Activated T-cell treated with anti-CD3 and anti-CD28 coated beads, Interleukin-2, amount 50 U/mL, for 4 hours (primary cell): Measurements from ENCODE around the gene DRAXIN. TPM values are rescaled to one million over a fixed set of nuclear protein-coding genes. Genes with fewer than 3 reads are reported as not detected.
A peak's percentile ranks its signal among the peaks of the same experiment; 100 is the strongest.

Experiments used
- ATAC-seq, 2 donors: fragments of 200-7000 bp; cut with Tn5 transposase; one replicate each; pipeline ENCODE4 v1.10.0; 2021
- DNase-seq: peaks from one replicate; pipeline ENCODE4 v3.0.0-alpha.2; 2020
- H3K27me3 Mint-ChIP-seq: one replicate; pipeline ENCODE4 v1.8.0; 2021; ENCODE audit warnings: low read depth, mixed read lengths
- H3K36me3 Mint-ChIP-seq: one replicate; pipeline ENCODE4 v1.8.0; 2022; ENCODE audit warnings: mixed read lengths; ENCODE audit not compliant: insufficient read depth
- H3K4me1 Mint-ChIP-seq: one replicate; pipeline ENCODE4 v1.8.0; 2021; ENCODE audit warnings: low read depth, mixed read lengths
- H3K4me3 Mint-ChIP-seq: one replicate; pipeline ENCODE4 v1.8.0; 2021; ENCODE audit warnings: mild to moderate bottlenecking, moderate library complexity, mixed read lengths
- H3K9me3 Mint-ChIP-seq: one replicate; pipeline ENCODE4 v1.8.0; 2021; ENCODE audit warnings: mixed read lengths
- total RNA-seq, 3 donors: library from RNA; stranded (reverse); gene quantifications; one replicate each; pipeline ENCODE4 v1.2.1, GENCODE V29; 2021

DRAXIN gene
- total RNA-seq, 3 donors from 2014 or later: 0.03 to 0.08 (median 0.05) TPM

GRCh38 chr1:11688506-11688905, 3.0 kb upstream of the DRAXIN start:
- Mint-ChIP-seq H3K36me3 (no peaks in the 10 kb centered on the region), H3K27me3 (peaks cover 48% of the 10 kb centered on the region), H3K4me3 (no peak overlapping the region), H3K9me3 (no peaks in the 10 kb centered on the region), H3K4me1 (peaks cover 22% of the 10 kb centered on the region)
- DNase-seq: no peak
- no peak for ATAC-seq

GRCh38 chr1:11690397-11691301, 861 bp upstream of the DRAXIN start:
- no peaks in the 10 kb centered on the region for H3K9me3 Mint-ChIP-seq
- peaks cover 25% of the 10 kb centered on the region for H3K4me1 Mint-ChIP-seq
- no peak for ATAC-seq
- peaks cover 56% of the 10 kb centered on the region for H3K27me3 Mint-ChIP-seq
- H3K4me3 Mint-ChIP-seq: peak overlapping the region; percentile 34
- DNase-seq: no peak
- no peaks in the 10 kb centered on the region for H3K36me3 Mint-ChIP-seq

- Mint-ChIP-seq H3K27me3 (peaks cover 53% of the 10 kb centered on the region), H3K4me1 (peaks cover 25% of the 10 kb centered on the region), H3K36me3 (no peaks in the 10 kb centered on the region), H3K4me3 (peak overlapping the region; percentile 63), H3K9me3 (no peaks in the 10 kb centered on the region)
- no peak for ATAC-seq
- no peak for DNase-seq
Measured at GRCh38 chr1:11691928-11692711, 610 bp downstream of the DRAXIN start.

- no peaks in the 10 kb centered on the region for H3K36me3 Mint-ChIP-seq
- peak; percentile 16 for DNase-seq
- H3K4me1 Mint-ChIP-seq: peaks cover 25% of the 10 kb centered on the region
- H3K9me3 Mint-ChIP-seq: no peaks in the 10 kb centered on the region
- H3K4me3 Mint-ChIP-seq: peak overlapping the region; percentile 55
- peaks cover 43% of the 10 kb centered on the region for H3K27me3 Mint-ChIP-seq
- peak; percentile 73 to 74 for ATAC-seq
Measured at GRCh38 chr1:11693024-11693590, 1.6 kb downstream of the DRAXIN start.

- H3K27me3 Mint-ChIP-seq: peaks cover 35% of the 10 kb centered on the region
- DNase-seq: no peak
- no peaks in the 10 kb centered on the region for H3K9me3 Mint-ChIP-seq
- H3K36me3 Mint-ChIP-seq: no peaks in the 10 kb centered on the region
- no peak overlapping the region for H3K4me3 Mint-ChIP-seq
- no peak for ATAC-seq
- H3K4me1 Mint-ChIP-seq: peaks cover 25% of the 10 kb centered on the region
Measured at GRCh38 chr1:11693917-11694316, 2.4 kb downstream of the DRAXIN start.

- no peak for DNase-seq
- peaks cover 15% of the 10 kb centered on the region for H3K4me1 Mint-ChIP-seq
- H3K9me3 Mint-ChIP-seq: no peaks in the 10 kb centered on the region
- ATAC-seq: no peak
- peaks cover 19% of the 10 kb centered on the region for H3K27me3 Mint-ChIP-seq
- no peak overlapping the region for H3K4me3 Mint-ChIP-seq
- no peaks in the 10 kb centered on the region for H3K36me3 Mint-ChIP-seq
Measured at GRCh38 chr1:11695861-11696260, 4.4 kb downstream of the DRAXIN start.

GRCh38 chr1:11697188-11697892, 5.8 kb downstream of the DRAXIN start:
- Mint-ChIP-seq H3K4me1 (peaks cover 12% of the 10 kb centered on the region), H3K36me3 (no peaks in the 10 kb centered on the region), H3K9me3 (no peaks in the 10 kb centered on the region), H3K4me3 (no peak overlapping the region), H3K27me3 (peaks cover 19% of the 10 kb centered on the region)
- DNase-seq: no peak
- no peak for ATAC-seq

- DNase-seq (no peak), ATAC-seq (no peak)
- H3K9me3 Mint-ChIP-seq: no peaks in the 10 kb centered on the region
- H3K27me3 Mint-ChIP-seq: peaks cover 16% of the 10 kb centered on the region
- H3K4me3 Mint-ChIP-seq: no peak overlapping the region
- H3K4me1 Mint-ChIP-seq: peaks cover 7% of the 10 kb centered on the region
- H3K36me3 Mint-ChIP-seq: no peaks in the 10 kb centered on the region
Measured at GRCh38 chr1:11697893-11698210, 6.3 kb downstream of the DRAXIN start.

GRCh38 chr1:11700601-11701467, 9.3 kb downstream of the DRAXIN start:
- Mint-ChIP-seq H3K36me3 (no peaks in the 10 kb centered on the region), H3K9me3 (no peaks in the 10 kb centered on the region)

GRCh38 chr1:11701551-11701961, 10.0 kb downstream of the DRAXIN start:
- Mint-ChIP-seq H3K4me1 (no peaks in the 10 kb centered on the region), H3K27me3 (peaks cover 12% of the 10 kb centered on the region), H3K4me3 (no peak overlapping the region), H3K9me3 (no peaks in the 10 kb centered on the region), H3K36me3 (no peaks in the 10 kb centered on the region)
- ATAC-seq: no peak
- no peak for DNase-seq

More at GRCh38 chr1:11700601-11701467, 9.3 kb downstream of the DRAXIN start:
- ATAC-seq (no peak), DNase-seq (no peak)
- Mint-ChIP-seq H3K4me3 (no peak overlapping the region), H3K4me1 (no peaks in the 10 kb centered on the region), H3K27me3 (peaks cover 12% of the 10 kb centered on the region)

- no peaks in the 10 kb centered on the region for H3K9me3 Mint-ChIP-seq
- H3K4me1 Mint-ChIP-seq: no peaks in the 10 kb centered on the region
- H3K27me3 Mint-ChIP-seq: peaks cover 12% of the 10 kb centered on the region
- ATAC-seq (no peak), DNase-seq (no peak)
- H3K36me3 Mint-ChIP-seq: no peaks in the 10 kb centered on the region
- H3K4me3 Mint-ChIP-seq: no peak overlapping the region
Measured at GRCh38 chr1:11701981-11702803, 10.7 kb downstream of the DRAXIN start.

GRCh38 chr1:11703357-11704193, 12.1 kb downstream of the DRAXIN start:
- Mint-ChIP-seq H3K4me3 (no peak overlapping the region), H3K9me3 (no peaks in the 10 kb centered on the region), H3K4me1 (no peaks in the 10 kb centered on the region), H3K36me3 (no peaks in the 10 kb centered on the region), H3K27me3 (peaks cover 12% of the 10 kb centered on the region)
- ATAC-seq: no peak
- DNase-seq: no peak
